ENCODE measurements around the gene MIB2. TPM values are rescaled to one million over a fixed set of nuclear protein-coding genes. Genes with fewer than 3 reads are reported as not detected.
"Not testable (repeated sequence)": the region's sequence is repeated elsewhere in the genome, so short reads cannot be mapped to it uniquely, and the experiment has no call there.

The MIB2 gene
- total and polyA plus RNA-seq, 4 donors = 20.4 to 220 (median 61.4) TPM

- intact Hi-C loops (cut with DNase I) = no loop called here
- no peaks in the 10 kb centered on the region for H3K9me3 ChIP-seq (ENCODE audit: control insufficient read depth, low read length)
- no peaks in the 10 kb centered on the region for H3K27me3 ChIP-seq (ENCODE audit: control insufficient read depth in 1 of 2, insufficient read depth in 2 of 2, low read length in 1 of 2)
- no peak for DNase-seq
- ATAC-seq (ENCODE audit: low FRiP score) = no peak
- no peak overlapping the region for H3K4me3 ChIP-seq (ENCODE audit: low read length in 2 of 2)
- 83 to 85% methylated on average over 13 of the region's 13 CpGs for WGBS, 2 donors
- H3K27ac ChIP-seq (ENCODE audit: low read depth in 1 of 2, low read length in 2 of 2) = no peak overlapping the region
- H3K4me1 ChIP-seq (ENCODE audit: control insufficient read depth in 1 of 2, insufficient read depth in 2 of 2, low read length in 2 of 2) = peaks cover 0 to 4% of the 10 kb centered on the region in 2 donors
- no peaks in the 10 kb centered on the region for H3K36me3 ChIP-seq (ENCODE audit: control insufficient read depth in 1 of 2, insufficient read depth in 2 of 2, low read length in 1 of 2)
These were observed 36.8 kb upstream of the MIB2 start for GRCh38 chr1:1578371-1578940.

GRCh38 chr1:1582585-1583346, 32.5 kb upstream of the MIB2 start:
- no peak for ATAC-seq (ENCODE audit: low FRiP score)
- H3K27ac ChIP-seq (ENCODE audit: low read depth in 1 of 2, low read length in 2 of 2) = no peak overlapping the region
- intact Hi-C loops (cut with DNase I) = no loop called here
- no peak for DNase-seq
- WGBS, 2 donors = 61 to 68% methylated on average over 9 of the region's 9 CpGs
- no peaks in the 10 kb centered on the region for H3K36me3 ChIP-seq (ENCODE audit: control insufficient read depth in 1 of 2, insufficient read depth in 2 of 2, low read length in 1 of 2)
- H3K9me3 ChIP-seq (ENCODE audit: control insufficient read depth, low read length) = no peaks in the 10 kb centered on the region
- no peak overlapping the region for H3K4me3 ChIP-seq (ENCODE audit: low read length in 2 of 2)
- no peaks in the 10 kb centered on the region for H3K4me1 ChIP-seq (ENCODE audit: control insufficient read depth in 1 of 2, insufficient read depth in 2 of 2, low read length in 2 of 2)
- no peaks in the 10 kb centered on the region for H3K27me3 ChIP-seq (ENCODE audit: control insufficient read depth in 1 of 2, insufficient read depth in 2 of 2, low read length in 1 of 2)

GRCh38 chr1:1583347-1584010, 31.8 kb upstream of the MIB2 start:
- H3K27ac ChIP-seq (ENCODE audit: low read depth in 1 of 2, low read length in 2 of 2) = no peak overlapping the region
- WGBS, 2 donors = 84 to 85% methylated on average over 23 of the region's 23 CpGs
- no peak for ATAC-seq (ENCODE audit: low FRiP score)
- no peaks in the 10 kb centered on the region for H3K27me3 ChIP-seq (ENCODE audit: control insufficient read depth in 1 of 2, insufficient read depth in 2 of 2, low read length in 1 of 2)
- DNase-seq = no peak
- no peaks in the 10 kb centered on the region for H3K4me1 ChIP-seq (ENCODE audit: control insufficient read depth in 1 of 2, insufficient read depth in 2 of 2, low read length in 2 of 2)
- intact Hi-C loops (cut with DNase I) = no loop called here
- no peaks in the 10 kb centered on the region for H3K9me3 ChIP-seq (ENCODE audit: control insufficient read depth, low read length)
- no peak overlapping the region for H3K4me3 ChIP-seq (ENCODE audit: low read length in 2 of 2)
- no peaks in the 10 kb centered on the region for H3K36me3 ChIP-seq (ENCODE audit: control insufficient read depth in 1 of 2, insufficient read depth in 2 of 2, low read length in 1 of 2)

GRCh38 chr1:1591452-1591851, 23.8 kb upstream of the MIB2 start:
- WGBS, 2 donors = 87 to 92% methylated on average over 13 of the region's 13 CpGs
- Histone ChIP-seq H3K9me3 (ENCODE audit: control insufficient read depth, low read length) (no peaks in the 10 kb centered on the region), H3K27me3 (ENCODE audit: control insufficient read depth in 1 of 2, insufficient read depth in 2 of 2, low read length in 1 of 2) (no peaks in the 10 kb centered on the region), H3K4me3 (ENCODE audit: low read length in 2 of 2) (no peak overlapping the region), H3K27ac (ENCODE audit: low read depth in 1 of 2, low read length in 2 of 2) (no peak overlapping the region), H3K36me3 (ENCODE audit: control insufficient read depth in 1 of 2, insufficient read depth in 2 of 2, low read length in 1 of 2) (no peaks in the 10 kb centered on the region), H3K4me1 (ENCODE audit: control insufficient read depth in 1 of 2, insufficient read depth in 2 of 2, low read length in 2 of 2) (no peaks in the 10 kb centered on the region)
- intact Hi-C loops (cut with DNase I) = no loop called here
- no peak for DNase-seq
- ATAC-seq (ENCODE audit: low FRiP score) = no peak

- 84 to 87% methylated on average over 24 of the region's 24 CpGs for WGBS, 2 donors
- no peaks in the 10 kb centered on the region for H3K36me3 ChIP-seq (ENCODE audit: control insufficient read depth in 1 of 2, insufficient read depth in 2 of 2, low read length in 1 of 2)
- H3K4me3 ChIP-seq (ENCODE audit: low read length in 2 of 2) = no peak overlapping the region
- H3K9me3 ChIP-seq (ENCODE audit: control insufficient read depth, low read length) = no peaks in the 10 kb centered on the region
- no peak overlapping the region for H3K27ac ChIP-seq (ENCODE audit: low read depth in 1 of 2, low read length in 2 of 2)
- DNase-seq = no peak
- intact Hi-C loops (cut with DNase I) = no loop called here
- no peaks in the 10 kb centered on the region for H3K4me1 ChIP-seq (ENCODE audit: control insufficient read depth in 1 of 2, insufficient read depth in 2 of 2, low read length in 2 of 2)
- H3K27me3 ChIP-seq (ENCODE audit: control insufficient read depth in 1 of 2, insufficient read depth in 2 of 2, low read length in 1 of 2) = no peaks in the 10 kb centered on the region
- ATAC-seq (ENCODE audit: low FRiP score) = no peak
These were observed 21.3 kb upstream of the MIB2 start for GRCh38 chr1:1593834-1594601.

- ATAC-seq (ENCODE audit: low FRiP score) = no peak
- intact Hi-C loops (cut with DNase I) = no loop called here
- no peak for DNase-seq
- Histone ChIP-seq H3K36me3 (ENCODE audit: control insufficient read depth in 1 of 2, insufficient read depth in 2 of 2, low read length in 1 of 2) (no peaks in the 10 kb centered on the region), H3K27me3 (ENCODE audit: control insufficient read depth in 1 of 2, insufficient read depth in 2 of 2, low read length in 1 of 2) (no peaks in the 10 kb centered on the region), H3K27ac (ENCODE audit: low read depth in 1 of 2, low read length in 2 of 2) (no peak overlapping the region), H3K4me1 (ENCODE audit: control insufficient read depth in 1 of 2, insufficient read depth in 2 of 2, low read length in 2 of 2) (no peaks in the 10 kb centered on the region), H3K9me3 (ENCODE audit: control insufficient read depth, low read length) (no peaks in the 10 kb centered on the region), H3K4me3 (ENCODE audit: low read length in 2 of 2) (no peak overlapping the region)
- 68 to 71% methylated on average over 10 of the region's 10 CpGs for WGBS, 2 donors
These were observed 20.6 kb upstream of the MIB2 start for GRCh38 chr1:1594602-1595260.

GRCh38 chr1:1595341-1595740, 20.0 kb upstream of the MIB2 start:
- H3K36me3 ChIP-seq (ENCODE audit: control insufficient read depth in 1 of 2, insufficient read depth in 2 of 2, low read length in 1 of 2); H3K4me1 ChIP-seq (ENCODE audit: control insufficient read depth in 1 of 2, insufficient read depth in 2 of 2, low read length in 2 of 2); H3K27ac ChIP-seq (ENCODE audit: low read depth in 1 of 2, low read length in 2 of 2); H3K27me3 ChIP-seq (ENCODE audit: control insufficient read depth in 1 of 2, insufficient read depth in 2 of 2, low read length in 1 of 2); H3K9me3 ChIP-seq (ENCODE audit: control insufficient read depth, low read length); H3K4me3 ChIP-seq (ENCODE audit: low read length in 2 of 2); ATAC-seq (ENCODE audit: low FRiP score); DNase-seq; intact Hi-C loops (cut with DNase I): not testable (repeated sequence)
- WGBS, 2 donors = 84 to 85% methylated on average over 2 of the region's 2 CpGs

- H3K9me3 ChIP-seq (ENCODE audit: control insufficient read depth, low read length) = no peaks in the 10 kb centered on the region
- intact Hi-C loops (cut with DNase I) = no loop called here
- WGBS, 2 donors = 26 to 31% methylated on average over 12 of the region's 12 CpGs
- no peaks in the 10 kb centered on the region for H3K36me3 ChIP-seq (ENCODE audit: control insufficient read depth in 1 of 2, insufficient read depth in 2 of 2, low read length in 1 of 2)
- H3K27ac ChIP-seq (ENCODE audit: low read depth in 1 of 2, low read length in 2 of 2) = no peak overlapping the region
- DNase-seq (no peak), ATAC-seq (ENCODE audit: low FRiP score) (no peak)
- no peaks in the 10 kb centered on the region for H3K27me3 ChIP-seq (ENCODE audit: control insufficient read depth in 1 of 2, insufficient read depth in 2 of 2, low read length in 1 of 2)
- no peaks in the 10 kb centered on the region for H3K4me1 ChIP-seq (ENCODE audit: control insufficient read depth in 1 of 2, insufficient read depth in 2 of 2, low read length in 2 of 2)
- H3K4me3 ChIP-seq (ENCODE audit: low read length in 2 of 2) = no peak overlapping the region
These were observed 18.6 kb upstream of the MIB2 start for GRCh38 chr1:1596493-1597274.

Measured in aorta (tissue), 5 donors.